H1 (cell line): Measurements from ENCODE around the gene UBN1. TPM values are rescaled to one million over a fixed set of nuclear protein-coding genes. Genes with fewer than 3 reads are reported as not detected.

Experiments used
- CTCF ChIA-PET: fragments of 300-600 bp; sonication (Branson Sonifier 250); formaldehyde crosslinking; loops from one replicate; lab custom pipeline; 2021; ENCODE audit not compliant: partially characterized antibody; lab: Charles Lee
- POLR2A ChIA-PET: fragments of 300-600 bp; sonication (Branson Sonifier 250); formaldehyde crosslinking; loops from one replicate; lab custom pipeline; 2021; ENCODE audit warnings: inconsistent platforms; ENCODE audit not compliant: partially characterized antibody; lab: Charles Lee
- DNase-seq, 2 experiments: peaks; one replicate each; pipeline versions ENCODE4 v3.0.0 to v3.0.0-alpha.2; 2010 to 2022; ENCODE audit warnings: low spot score in 2 of 2, low read depth in 1 of 2, mixed read lengths in 1 of 2
- FAIRE-seq: peaks from 2 replicates; lab custom pipeline; 2011; peaks lifted over from hg19 to GRCh38; lab: Jason Lieb, UNC
- H2AFZ ChIP-seq: 2 replicates; pipeline ENCODE4 v1.8.1; 2012; ENCODE audit warnings: low read length, inconsistent platforms
- H2AK5ac ChIP-seq: 2 replicates; pipeline ENCODE4 v1.6.1; 2013; ENCODE audit warnings: low read depth, low read length
- H2BK120ac ChIP-seq: replicated peaks from 2 replicates; pipeline ENCODE3; 2013; ENCODE audit warnings: low read depth, low read length, inconsistent platforms
- H2BK12ac ChIP-seq: 2 replicates; pipeline ENCODE4 v1.6.1; 2013; ENCODE audit warnings: low read depth, low read length
- H2BK15ac ChIP-seq: 2 replicates; pipeline ENCODE4 v1.6.1; 2013; ENCODE audit warnings: low read length
- H2BK20ac ChIP-seq: 2 replicates; pipeline ENCODE4 v1.6.1; 2013; ENCODE audit warnings: low read length
- H2BK5ac ChIP-seq: 2 replicates; pipeline ENCODE4 v1.6.1; 2013; ENCODE audit warnings: low read depth, low read length
- H3K14ac ChIP-seq: 2 replicates; pipeline ENCODE4 v1.6.1; 2013; ENCODE audit warnings: inconsistent platforms; ENCODE audit not compliant: insufficient read length
- H3K18ac ChIP-seq: 2 replicates; pipeline ENCODE4 v1.6.1; 2013; ENCODE audit warnings: low read length; ENCODE audit errors: extremely low read depth
- H3K23ac ChIP-seq: 2 replicates; pipeline ENCODE4 v1.6.1; 2013; ENCODE audit warnings: inconsistent platforms; ENCODE audit not compliant: insufficient read length
- H3K23me2 ChIP-seq: 2 replicates; pipeline ENCODE4 v1.6.1; 2013; ENCODE audit warnings: low read depth, low read length
- H3K27ac ChIP-seq: 2 replicates; pipeline ENCODE4 v1.6.1; 2011; ENCODE audit warnings: low read depth, low read length, inconsistent platforms
- H3K27me3 ChIP-seq, 4 experiments: replicated peaks in 1 of 4; 1 replicate in 1 of 4; 2 replicates in 3 of 4; pipeline versions ENCODE4 v1.6.1 to v1.8.1; 2011 to 2013; ENCODE audit warnings: low read length in 3 of 4, mild to moderate bottlenecking in 3 of 4, inconsistent platforms in 2 of 4, mixed read lengths in 2 of 4, moderate library complexity in 1 of 4; ENCODE audit not compliant: control insufficient read depth in 3 of 4, insufficient read depth in 3 of 4; ENCODE audit errors: extremely low read depth in 1 of 4
- H3K36me3 ChIP-seq, 4 experiments: 2 replicates each; pipeline versions ENCODE4 v1.6.1 to v1.8.1; 2011 to 2013; ENCODE audit warnings: mild to moderate bottlenecking in 4 of 4, low read length in 3 of 4, moderate library complexity in 2 of 4, control low read depth in 1 of 4, inconsistent platforms in 1 of 4; ENCODE audit not compliant: insufficient read depth in 4 of 4, control insufficient read depth in 2 of 4
- H3K4ac ChIP-seq: replicated peaks from 2 replicates; pipeline ENCODE3; 2013; ENCODE audit warnings: low read length, low read depth, mixed read lengths, inconsistent platforms; ENCODE audit not compliant: insufficient read length
- H3K4me1 ChIP-seq, 4 experiments: replicated peaks in 1 of 4; 1 replicate in 1 of 4; 2 replicates in 3 of 4; pipeline versions ENCODE4 v1.6.1 to v1.8.1; 2011 to 2013; ENCODE audit warnings: low read length in 3 of 4, inconsistent platforms in 2 of 4, mixed read lengths in 1 of 4; ENCODE audit not compliant: insufficient read depth in 4 of 4, control insufficient read depth in 3 of 4
- H3K4me2 ChIP-seq, 2 experiments: 2 replicates each; pipeline versions ENCODE4 v1.6.1 to v1.8.1; 2011 to 2013; ENCODE audit warnings: low read depth in 2 of 2, low read length in 2 of 2, control low read depth in 1 of 2, inconsistent platforms in 1 of 2, mild to moderate bottlenecking in 1 of 2; ENCODE audit not compliant: insufficient read depth in 1 of 2
- H3K4me3 ChIP-seq, 4 experiments: fragments of 200-600, 300-600 bp in 1 of 4; sonication (generic), shearing (Covaris generic), sonication (Bioruptor Twin) in 1 of 4; 2 replicates each; pipeline versions ENCODE4 v1.5.1 to v1.8.1; 2011 to 2016; ENCODE audit warnings: low read length in 4 of 4, low read depth in 3 of 4, control low read depth in 2 of 4, inconsistent platforms in 2 of 4, mild to moderate bottlenecking in 2 of 4, mixed read lengths in 1 of 4, moderate library complexity in 1 of 4; ENCODE audit not compliant: insufficient read depth in 2 of 4; ENCODE audit errors: extremely low read depth in 1 of 4
- H3K56ac ChIP-seq: replicated peaks from 2 replicates; pipeline ENCODE3; 2013; ENCODE audit warnings: low read depth, mild to moderate bottlenecking, mixed read lengths, low read length, inconsistent platforms; ENCODE audit not compliant: insufficient read length
- H3K79me1 ChIP-seq: 2 replicates; pipeline ENCODE4 v1.6.1; 2013; ENCODE audit warnings: low read depth, low read length, control low read depth
- H3K79me2 ChIP-seq, 2 experiments: 2 replicates each; pipeline versions ENCODE4 v1.6.1 to v1.8.1; 2012 to 2013; ENCODE audit warnings: low read length in 2 of 2, mild to moderate bottlenecking in 2 of 2, inconsistent platforms in 1 of 2; ENCODE audit not compliant: insufficient read depth in 2 of 2, control insufficient read depth in 1 of 2
- H3K9ac ChIP-seq, 4 experiments: replicated peaks in 1 of 4; 1 replicate in 1 of 4; 2 replicates in 3 of 4; pipeline versions ENCODE4 v1.6.1 to v1.8.1; 2011 to 2013; ENCODE audit warnings: low read depth in 3 of 4, low read length in 3 of 4, control low read depth in 2 of 4, mild to moderate bottlenecking in 2 of 4, moderate library complexity in 2 of 4, inconsistent platforms in 1 of 4; ENCODE audit errors: extremely low read depth in 1 of 4
- H3K9me3 ChIP-seq, 2 experiments: 2 replicates each; pipeline versions ENCODE4 v1.6.1 to v1.8.1; 2012 to 2013; ENCODE audit warnings: mild to moderate bottlenecking in 2 of 2, moderate library complexity in 2 of 2, control low read depth in 1 of 2, inconsistent platforms in 1 of 2, low read depth in 1 of 2, low read length in 1 of 2, mixed read lengths in 1 of 2; ENCODE audit not compliant: insufficient read depth in 2 of 2
- H4K20me1 ChIP-seq, 2 experiments: replicated peaks in 1 of 2; 2 replicates each; pipeline versions ENCODE3 to v1.8.1; 2011 to 2013; ENCODE audit warnings: inconsistent platforms in 2 of 2, low read length in 2 of 2, mild to moderate bottlenecking in 1 of 2; ENCODE audit not compliant: insufficient read depth in 2 of 2, control insufficient read depth in 1 of 2
- H4K5ac ChIP-seq: 2 replicates; pipeline ENCODE4 v1.6.1; 2013; ENCODE audit warnings: low read length, low read depth, mixed read lengths, inconsistent platforms; ENCODE audit not compliant: insufficient read length
- H4K8ac ChIP-seq: 2 replicates; pipeline ENCODE4 v1.8.0; 2013; ENCODE audit warnings: mild to moderate bottlenecking, moderate library complexity, low read length, inconsistent platforms; ENCODE audit not compliant: insufficient read depth; ENCODE audit errors: extremely low read depth
- H4K91ac ChIP-seq: replicated peaks from 2 replicates; pipeline ENCODE3; 2013; ENCODE audit warnings: low read length, mixed read lengths, inconsistent platforms; ENCODE audit not compliant: insufficient read length
- ASH2L ChIP-seq: fragments of 200-600, 300-600 bp; sonication (generic); IDR thresholded peaks from one replicate; pipeline ENCODE4 v1.7.1; 2017; ENCODE audit warnings: low read length
- ATF3 ChIP-seq: IDR thresholded peaks from 2 replicates; pipeline ENCODE4 v1.6.1; 2011; ENCODE audit warnings: low read depth, mild to moderate bottlenecking, low read length; ENCODE audit not compliant: insufficient read depth
- CTCF ChIP-seq, 3 experiments: IDR thresholded peaks; 1 replicate in 2 of 3; 2 replicates in 1 of 3; pipeline versions ENCODE4 v1.5.1 to v1.6.1; 2011; ENCODE audit warnings: low read length in 3 of 3, mild to moderate bottlenecking in 3 of 3, inconsistent platforms in 2 of 3, low read depth in 1 of 3, moderate library complexity in 1 of 3; ENCODE audit not compliant: insufficient read depth in 1 of 3; ENCODE audit errors: control extremely low read depth in 1 of 3
- EZH2 ChIP-seq: fragments of 200-600 bp; sonication (generic); IDR thresholded peaks from 2 replicates; pipeline ENCODE4 v1.7.1; 2012; ENCODE audit warnings: low read depth, mild to moderate bottlenecking, moderate library complexity, low read length, inconsistent platforms; ENCODE audit not compliant: severe bottlenecking
- PHF8 ChIP-seq: fragments of 200-600 bp; sonication (generic); conservative IDR thresholded peaks from 2 replicates; pipeline ENCODE4 v1.7.1; 2012; ENCODE audit warnings: low read depth, mild to moderate bottlenecking, inconsistent platforms, low read length, moderate library complexity
- POU5F1 ChIP-seq: IDR thresholded peaks from 2 replicates; pipeline ENCODE4 v1.6.1; 2011; ENCODE audit warnings: low read depth, mild to moderate bottlenecking, low read length, moderate library complexity
- RFX5 ChIP-seq: IDR thresholded peaks from 2 replicates; pipeline ENCODE4 v1.6.1; 2011; ENCODE audit warnings: low read depth, low read length, improper control_type of control experiment, borderline replicate concordance
- WGBS, 2 experiments: shearing (Covaris generic) in 1 of 2; methylation state at CpG; one replicate each; pipeline versions ENCODE4 v1.1.6 to v1.1.7; 2013 to 2015; ENCODE audit warnings: low lambda C conversion rate in 2 of 2, mixed read lengths in 2 of 2, inconsistent platforms in 1 of 2, low coverage in 1 of 2, missing lambda C conversion rate in 1 of 2; ENCODE audit not compliant: insufficient replicate concordance in 2 of 2, insufficient coverage in 1 of 2, insufficient read length in 1 of 2; ENCODE audit errors: extremely low coverage in 1 of 2, missing lambda C conversion rate in 1 of 2; 5-methylcytosine and 5-hydroxymethylcytosine counted together
- polyA plus RNA-seq, 7 experiments: library from polyadenylated mRNA; depleted of rRNA in 3 of 7; stranded (reverse) in 5 of 7; unstranded in 2 of 7; fragments of >200 nt in 5 of 7; fragments of 200-250 nt in 2 of 7; gene quantifications; 1 replicate in 5 of 7; 2 replicates in 1 of 7; 4 replicates in 1 of 7; pipeline versions ENCODE4 v1.2.1 to v1.2.3, GENCODE V29; 2011 to 2013; ENCODE audit warnings: missing spikeins in 2 of 7, mixed read lengths in 2 of 7
- total RNA-seq: library from RNA; stranded (reverse); fragmentation: NEBNext Ultra II Directional; extraction: Animal tissue kit (Norgen Biotek cat#: 25700); gene quantifications from 2 replicates; pipeline ENCODE4 v1.2.1, GENCODE V29; 2021

UBN1 gene
- total and polyA plus RNA-seq, 2 of the 8 experiments (the other 6 are each of a cell fraction or from before 2014, with no cell fraction given): 16.2 to 37.0 TPM

GRCh38 chr16:4923853-4924252 is 76.6 kb downstream of the UBN1 start:
- Histone ChIP-seq H2BK120ac (no peak overlapping the region), H3K4me1 (peaks cover 0 to 10% (median 4%) of the 10 kb centered on the region in 4 experiments; a peak in 5 of 7 replicates), H2AK5ac (no peak overlapping the region), H3K4ac (no peak overlapping the region), H2BK12ac (no peak overlapping the region), H4K91ac (no peak overlapping the region), H3K9me3 (peaks cover 4 to 5% of the 10 kb centered on the region in 2 experiments; a peak in 2 of 4 replicates), H3K56ac (no peak overlapping the region), H3K23ac (no peak overlapping the region), H3K27ac (no peak overlapping the region), H4K8ac (no peak overlapping the region), H3K4me3 (no peak overlapping the region), H3K14ac (no peak overlapping the region), H2BK15ac (no peak overlapping the region), H3K23me2 (no peaks in the 10 kb centered on the region), H4K5ac (no peak overlapping the region), H3K9ac (no peak overlapping the region), H3K79me2 (peaks cover 0 to 6% of the 10 kb centered on the region in 2 experiments; a peak in 2 of 4 replicates), H3K36me3 (peaks cover 0 to 8% (median 2%) of the 10 kb centered on the region in 4 experiments; a peak in 2 of 8 replicates), H3K4me2 (no peak overlapping the region), H3K18ac (no peak overlapping the region), H2BK20ac (no peak overlapping the region), H3K79me1 (peaks cover 4% of the 10 kb centered on the region), H3K27me3 (no peaks in the 10 kb centered on the region; a peak in 1 of 7 replicates), H2BK5ac (no peak overlapping the region), H4K20me1 (peaks cover 0 to 4% of the 10 kb centered on the region in 2 experiments), H2AFZ (no peak overlapping the region)
- POLR2A ChIA-PET: interaction anchor here (1.4 kb wide), 1 partner anchor 10 kb away, joined by 3 read pairs; no protein-coding TSS in a partner anchor
- WGBS, 2 experiments: 90% methylated on average over 6 of the region's 6 CpGs; no CpG with 5 or more reads in 1 of the 2 experiments
- DNase-seq (no peak), FAIRE-seq (no peak)
- TF ChIP-seq EZH2: no peak
- TF ChIP-seq POU5F1: no peak
- TF ChIP-seq PHF8: no peak
- TF ChIP-seq ASH2L: no peak
- TF ChIP-seq CTCF (IDR thresholded peaks at IDR 0.05; ENCODE audit: control extremely low read depth in 1 of 3, insufficient read depth in 1 of 3, low read depth in 1 of 3, low read length in 3 of 3): no peak
- TF ChIP-seq RFX5: no peak
- no peak for TF ChIP-seq ATF3
- CTCF ChIA-PET: no interaction called here
